GM12878 (cell line): Measurements from ENCODE around the gene MRPS15. TPM values are rescaled to one million over a fixed set of nuclear protein-coding genes. Genes with fewer than 3 reads are reported as not detected.

ENCODE experiments used
- ATAC-seq: fragments of 200-7000 bp; cut with Tn5 transposase; 3 replicates; pipeline ENCODE4 v1.9.1; 2020; ENCODE audit warnings: mild to moderate bottlenecking, moderate library complexity
- Bru-seq: library from RNA; stranded (reverse); fragments of 400-500 nt; gene quantifications from one replicate; lab custom pipeline; 2021; lab: Mats Ljungman, UMichigan
- BruChase-seq, 2 experiments: library from RNA; stranded (reverse); fragments of 400-500 nt; gene quantifications; one replicate each; lab custom pipeline; 2021; lab: Mats Ljungman, UMichigan
- BruUV-seq: library from RNA; stranded (reverse); fragments of 400-500 nt; replicated peaks from 2 replicates; lab custom pipeline; 2021; lab: Mats Ljungman, UMichigan
- CTCF ChIA-PET: fragments of 300-600 bp; sonication (Branson Sonifier 250); formaldehyde crosslinking; extraction: SDS; loops from one replicate; lab custom pipeline; 2021; ENCODE audit warnings: inconsistent platforms; lab: Yijun Ruan, JAX
- POLR2A ChIA-PET: fragments of 350-600 bp; formaldehyde crosslinking; extraction: SDS; loops from one replicate; lab custom pipeline; 2021; ENCODE audit warnings: inconsistent platforms; lab: Charles Lee
- RAD21 ChIA-PET: fragments of 300-600 bp; sonication (Branson Sonifier 250); formaldehyde crosslinking; loops from one replicate; lab custom pipeline; 2023; ENCODE audit warnings: antibody characterized with exemption; ENCODE audit not compliant: unreplicated experiment; lab: Charles Lee
- SMC1A ChIA-PET: fragments of 300-600 bp; sonication (Branson Sonifier 250); formaldehyde crosslinking; loops from one replicate; lab custom pipeline; 2023; ENCODE audit not compliant: unreplicated experiment, uncharacterized antibody; lab: Charles Lee
- DNase-seq: peaks from one replicate; pipeline ENCODE4 v3.0.0-alpha.2; 2011; ENCODE audit warnings: low read depth, low spot score
- FAIRE-seq: peaks from 3 replicates; lab custom pipeline; 2011; peaks lifted over from hg19 to GRCh38; lab: Jason Lieb, UNC
- H2AFZ ChIP-seq: 2 replicates; pipeline ENCODE4 v1.6.0; 2011; ENCODE audit warnings: low read depth, low read length, control low read depth; ENCODE audit not compliant: control insufficient read depth
- H3K27ac ChIP-seq: 2 replicates; pipeline ENCODE4 v1.5.1; 2011; ENCODE audit warnings: control low read depth; ENCODE audit not compliant: control insufficient read depth, insufficient read depth
- H3K27me3 ChIP-seq, 2 experiments: replicated peaks in 1 of 2; 2 replicates each; pipeline versions ENCODE4 v1.6.0 to v1.6.1; 2011; ENCODE audit warnings: low read length in 1 of 2; ENCODE audit not compliant: control insufficient read depth in 2 of 2, insufficient read depth in 2 of 2
- H3K36me3 ChIP-seq, 2 experiments: 2 replicates each; pipeline ENCODE4 v1.5.1; 2011; ENCODE audit warnings: low read length in 1 of 2; ENCODE audit not compliant: control insufficient read depth in 2 of 2, insufficient read depth in 2 of 2
- H3K4me1 ChIP-seq: 2 replicates; pipeline ENCODE4 v1.6.1; 2011; ENCODE audit warnings: mild to moderate bottlenecking, low read length, moderate library complexity, mixed read lengths; ENCODE audit not compliant: control insufficient read depth, insufficient read depth
- H3K4me2 ChIP-seq: 2 replicates; pipeline ENCODE4 v1.6.0; 2011; ENCODE audit warnings: control low read depth; ENCODE audit not compliant: control insufficient read depth, insufficient read depth
- H3K4me3 ChIP-seq: fragments of 200-600 bp; sonication (generic); 2 replicates; pipeline ENCODE4 v1.5.1; 2016
- H3K79me2 ChIP-seq: 2 replicates; pipeline ENCODE4 v1.6.0; 2011; ENCODE audit warnings: low read length; ENCODE audit not compliant: control insufficient read depth, insufficient read depth
- H3K9ac ChIP-seq: 2 replicates; pipeline ENCODE4 v1.8.0; 2011; ENCODE audit warnings: low read length, control low read depth, mixed read lengths; ENCODE audit not compliant: control insufficient read depth, insufficient read depth
- H3K9me3 ChIP-seq: replicated peaks from 3 replicates; pipeline ENCODE4 v1.5.1; 2011; ENCODE audit warnings: mild to moderate bottlenecking, low read length; ENCODE audit not compliant: control insufficient read depth, insufficient read depth
- H4K20me1 ChIP-seq: 2 replicates; pipeline ENCODE4 v1.6.0; 2011; ENCODE audit not compliant: control insufficient read depth, insufficient read depth
- FOXM1 ChIP-seq: IDR thresholded peaks from 2 replicates; pipeline ENCODE4 v1.6.1; 2012; ENCODE audit warnings: low read depth, mild to moderate bottlenecking, inconsistent platforms, low read length, moderate library complexity
- HSF1 ChIP-seq: fragments of 150-350 bp; IDR thresholded peaks from 2 replicates; pipeline ENCODE4 v1.6.1; 2014; ENCODE audit warnings: mild to moderate bottlenecking, low read depth, low read length
- NBN ChIP-seq: fragments of 450-650 bp; IDR thresholded peaks from 2 replicates; pipeline ENCODE4 v1.6.1; 2016
- NKRF ChIP-seq: fragments of 450-650 bp; conservative IDR thresholded peaks from 2 replicates; pipeline ENCODE4 v1.6.1; 2017; ENCODE audit warnings: mild to moderate bottlenecking, moderate library complexity
- NR2C2 ChIP-seq: IDR thresholded peaks from 2 replicates; pipeline ENCODE4 v1.6.1; 2011; ENCODE audit warnings: borderline replicate concordance, low read depth; ENCODE audit not compliant: control insufficient read depth, insufficient read length
- SMAD1 ChIP-seq: fragments of 450-650 bp; IDR thresholded peaks from 2 replicates; pipeline ENCODE4 v1.6.1; 2018; ENCODE audit warnings: mild to moderate bottlenecking, low read depth; ENCODE audit not compliant: partially characterized antibody
- SPI1 ChIP-seq: IDR thresholded peaks from 2 replicates; pipeline ENCODE4 v1.6.1; 2011; ENCODE audit warnings: low read depth, mild to moderate bottlenecking, low read length, moderate library complexity, borderline replicate concordance; ENCODE audit not compliant: insufficient read depth
- STAT1 ChIP-seq: fragments of 450-650 bp; conservative IDR thresholded peaks from 2 replicates; pipeline ENCODE4 v1.6.1; 2014; ENCODE audit warnings: antibody characterized with exemption, mild to moderate bottlenecking
- WGBS: methylation state at CpG from one replicate; pipeline ENCODE4 v1.1.6; 2016; ENCODE audit warnings: low lambda C conversion rate; ENCODE audit not compliant: insufficient replicate concordance, insufficient coverage; ENCODE audit errors: missing lambda C conversion rate; 5-methylcytosine and 5-hydroxymethylcytosine counted together
- in situ Hi-C: fragments of 300-500 bp; cut with MboI; formaldehyde crosslinking; loops from 9 replicates; pipeline ENCODE4 v1.14.3; 2018; ENCODE audit warnings: mixed read lengths
- intact Hi-C: fragments of 100-400 bp; cut with micrococcal nuclease; formaldehyde crosslinking; loops from one replicate; pipeline ENCODE4 v1.14.2; 2022; ENCODE audit not compliant: unreplicated experiment
- long read RNA-seq, 2 experiments: library from polyadenylated mRNA; unstranded; transcript quantifications; one replicate each; pipeline ENCODE4 v2.0.0, GENCODE V29; 2019 to 2020
- polyA minus RNA-seq, 3 experiments: library from RNA; depleted of rRNA, polyadenylated mRNA; stranded (reverse); fragments of >200 nt; gene quantifications; 2 replicates each; pipeline ENCODE4 v1.2.3, GENCODE V29; 2011
- polyA plus RNA-seq, 11 experiments: library from polyadenylated mRNA; depleted of rRNA in 4 of 11; unstranded in 6 of 11; stranded (reverse) in 5 of 11; fragments of >200 nt; fragmentation: Nextera tagmentation in 4 of 11; fragmentation: Illumina TruSeq in 1 of 11; extraction: Ambion mirVana in 4 of 11; extraction: Trizol in 1 of 11; gene quantifications; 1 replicate in 1 of 11; 2 replicates in 10 of 11; pipeline versions ENCODE4 v1.2.1 to v1.2.3, GENCODE V29; 2011 to 2016; ENCODE audit warnings: inconsistent platforms in 2 of 11, missing spikeins in 2 of 11, low read depth in 1 of 11
- total RNA-seq, 4 experiments: library from RNA; depleted of rRNA in 3 of 4; stranded (reverse); fragments of >200 nt in 3 of 4; fragmentation: Illumina TruSeq in 1 of 4; extraction: Trizol in 1 of 4; gene quantifications; 2 replicates each; pipeline versions ENCODE4 v1.2.1 to v1.2.3, GENCODE V29; 2013 to 2021

The MRPS15 gene
- 22.7 and 27.4 TPM in 2 replicates for total RNA-seq (2013; cell fraction: nucleolus; rRNA removed)
- total RNA-seq (2014; rRNA removed): 114 and 124 TPM in 2 replicates
- 90.6 and 99.7 TPM in 2 replicates for total RNA-seq (2014; rRNA removed; fragmentation: Illumina TruSeq; extraction: Trizol)
- total RNA-seq (2021): 99.3 and 100 TPM in 2 replicates
- polyA plus RNA-seq (2011; ENCODE audit: low read depth): 31.7 TPM
- 83.1 and 103 TPM in 2 replicates for polyA plus RNA-seq (2011; rRNA removed)
- polyA plus RNA-seq (2011; cell fraction: cytosol; rRNA removed): 68.6 and 77.9 TPM in 2 replicates
- 38.0 and 40.9 TPM in 2 replicates for polyA plus RNA-seq (2011; cell fraction: nucleus; rRNA removed)
- 56.3 and 71.8 TPM in 2 replicates for polyA plus RNA-seq (2012)
- 148 and 157 TPM in 2 replicates for polyA plus RNA-seq (2014; fragmentation: Illumina TruSeq; extraction: Trizol)
- polyA plus RNA-seq (2014; fragmentation: Nextera tagmentation; extraction: Ambion mirVana): 10 to 100 TPM; 41.1 to 72.0 TPM
- 166 and 171 TPM in 2 replicates for polyA plus RNA-seq (2014; rRNA removed)
- polyA plus RNA-seq (2016; fragmentation: Nextera tagmentation; extraction: Ambion mirVana): 100 to 1,000 TPM; 200 to 207 TPM
- 22.9 and 26.3 TPM in 2 replicates for polyA minus RNA-seq (2011; rRNA and poly(A)+ RNA removed)
- polyA minus RNA-seq (2011; cell fraction: cytosol; rRNA and poly(A)+ RNA removed): 13.2 and 14.8 TPM in 2 replicates
- polyA minus RNA-seq (2011; cell fraction: nucleus; rRNA and poly(A)+ RNA removed): 7.3 and 15.6 TPM in 2 replicates
- percentile 76 among the genes with signal in this experiment for Bru-seq, nascent RNA
- BruChase-seq, experiment 1, labeled RNA remaining after a 6-hour chase: percentile 78 among the genes with signal in this experiment
- percentile 75 among the genes with signal in this experiment for BruChase-seq, experiment 2, labeled RNA remaining after a 2-hour chase
- long read RNA-seq, experiment 1, transcript MRPS15-201 (8 exons, 1,006 nt): major isoform, 65 of 72 reads
- long read RNA-seq, experiment 1, partial matches to known transcripts: 0 of 72 reads
- long read RNA-seq, experiment 1, other reads (novel, unspliced or antisense): 7 of 72 reads
- long read RNA-seq, experiment 2, transcript MRPS15-201 (8 exons, 1,006 nt): major isoform, 220 of 242 reads
- long read RNA-seq, experiment 2, partial matches to known transcripts: 1 of 242 reads
- long read RNA-seq, experiment 2, other reads (novel, unspliced or antisense): 20 of 242 reads

GRCh38 chr1:36463803-36464604 is at the start of gene MRPS15:
MRPS15 (minus strand) TSS chr1:36464384; CDS start chr1:36464275, 109 bp downstream.
- Histone ChIP-seq H3K4me3 (peak within 1 kb of the TSS; percentile 87), H3K9ac (peak within 1 kb of the TSS; percentile 79), H3K27me3 (no peaks in the 10 kb centered on the region), H3K27ac (peak within 1 kb of the TSS; percentile 85), H3K4me1 (peaks cover under 1% of the 10 kb centered on the region; the same call in 1 of the 2 replicates), H3K79me2 (peaks cover 17% of the 10 kb centered on the region), H2AFZ (peak within 1 kb of the TSS; percentile 91), H3K36me3 (peaks cover 4 to 16% of the 10 kb centered on the region in 2 experiments), H3K4me2 (peak within 1 kb of the TSS; percentile 97), H3K9me3 (no peaks in the 10 kb centered on the region), H4K20me1 (no peaks in the 10 kb centered on the region)
- intact Hi-C loops: no loop called here
- WGBS: under 1% methylated on average over 65 of the region's 65 CpGs
- ChIA-PET RAD21 (interaction anchor here (0.6 to 1.3 kb wide), 3 partner anchors 11 to 157 kb away, joined by 4 to 7 read pairs (median 4); no protein-coding TSS in a partner anchor), SMC1A (interaction anchor here (1.3 kb wide), 1 partner anchor 314 kb away, joined by 3 read pairs; the partner anchor contains the start of gene TRAPPC3), CTCF (interaction anchor here (0.9 to 2.3 kb wide), 5 partner anchors 10 to 95 kb away, joined by 3 to 9 read pairs (median 4); partner anchors contain the start of genes LSM10 and OSCP1), POLR2A (interaction anchor here (0.5 to 1.9 kb wide), 7 partner anchors 10 to 1334 kb away, joined by 3 to 11 read pairs (median 4); partner anchors contain the start of genes LSM10 and OSCP1)
- in situ Hi-C loops: no loop called here
- FAIRE-seq: peak; percentile 99
- BruUV-seq: no TSS peak
- DNase-seq: peak; percentile 82
- ATAC-seq: peak; percentile 94
- TF ChIP-seq FOXM1 (no peak), SMAD1 (no peak), NBN (peak; percentile 88; the same call in 1 of the 2 replicates), STAT1 (0 out of 2 replicates have a peak, but pooled peaks have one; percentile 80), NKRF (peak; percentile 93), NR2C2 (peak; percentile 100), HSF1 (no peak), SPI1 (no peak)
